Measurements from ENCODE around the gene LYPD8.

DNA sequence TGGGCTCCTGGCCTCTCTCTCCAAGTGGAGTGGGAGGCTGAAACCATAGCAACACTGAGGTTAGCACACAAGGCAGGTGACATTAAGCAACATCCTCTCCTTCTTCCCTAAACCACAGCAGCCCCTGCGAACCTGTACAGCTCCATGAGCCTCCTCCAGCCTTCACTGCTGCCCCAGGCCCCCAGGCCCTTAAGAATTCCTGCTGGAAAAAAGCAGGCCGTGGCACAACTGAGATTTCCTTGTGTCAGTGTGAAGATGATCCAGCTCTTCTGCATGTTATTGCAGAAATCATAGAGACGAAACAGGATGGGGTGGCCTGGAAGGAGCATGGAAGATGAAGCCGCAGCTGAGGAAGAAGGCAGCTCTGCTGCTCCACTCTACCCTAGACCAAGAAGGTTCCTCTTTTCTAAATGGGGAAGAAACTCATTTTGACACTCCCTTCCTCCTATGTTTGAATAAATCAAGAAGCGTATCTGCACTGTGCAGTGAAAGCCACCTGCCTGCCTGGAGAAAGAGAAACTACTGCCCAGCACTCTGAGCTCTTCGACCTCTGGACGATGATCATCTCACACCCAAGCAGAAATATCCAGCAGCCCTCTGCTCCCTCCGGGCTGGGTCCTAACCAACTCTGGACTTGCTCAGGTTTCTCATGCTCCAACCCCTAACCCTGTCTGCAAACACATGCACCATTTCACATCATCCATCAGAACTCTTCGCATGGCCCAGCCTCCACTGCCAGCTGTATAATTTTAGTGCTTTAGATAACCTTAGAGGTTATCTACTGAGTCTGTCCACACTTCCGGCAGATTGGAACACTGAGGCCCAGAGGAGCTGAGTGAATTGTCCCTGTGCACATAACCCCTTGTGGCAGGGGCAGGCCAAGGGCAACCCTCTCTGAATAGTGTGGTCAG lies 49.5 kb upstream of the LYPD8 start:
- TF ChIP-seq, protein P1, sequence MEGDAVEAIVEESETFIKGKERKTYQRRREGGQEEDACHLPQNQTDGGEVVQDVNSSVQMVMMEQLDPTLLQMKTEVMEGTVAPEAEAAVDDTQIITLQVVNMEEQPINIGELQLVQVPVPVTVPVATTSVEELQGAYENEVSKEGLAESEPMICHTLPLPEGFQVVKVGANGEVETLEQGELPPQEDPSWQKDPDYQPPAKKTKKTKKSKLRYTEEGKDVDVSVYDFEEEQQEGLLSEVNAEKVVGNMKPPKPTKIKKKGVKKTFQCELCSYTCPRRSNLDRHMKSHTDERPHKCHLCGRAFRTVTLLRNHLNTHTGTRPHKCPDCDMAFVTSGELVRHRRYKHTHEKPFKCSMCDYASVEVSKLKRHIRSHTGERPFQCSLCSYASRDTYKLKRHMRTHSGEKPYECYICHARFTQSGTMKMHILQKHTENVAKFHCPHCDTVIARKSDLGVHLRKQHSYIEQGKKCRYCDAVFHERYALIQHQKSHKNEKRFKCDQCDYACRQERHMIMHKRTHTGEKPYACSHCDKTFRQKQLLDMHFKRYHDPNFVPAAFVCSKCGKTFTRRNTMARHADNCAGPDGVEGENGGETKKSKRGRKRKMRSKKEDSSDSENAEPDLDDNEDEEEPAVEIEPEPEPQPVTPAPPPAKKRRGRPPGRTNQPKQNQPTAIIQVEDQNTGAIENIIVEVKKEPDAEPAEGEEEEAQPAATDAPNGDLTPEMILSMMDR (IDR thresholded peaks at IDR 0.05; ENCODE audit: insufficient read depth, low read length, poor library complexity, severe bottlenecking) = no peak
- no peak for TF ChIP-seq EZH2phosphoT487 (conservative IDR thresholded peaks at IDR 0.05; ENCODE audit: low read length)
